GM12878 (cell line): ENCODE data around the gene SHISA7. TPM values are rescaled to one million over a fixed set of nuclear protein-coding genes. Genes with fewer than 3 reads are reported as not detected.
A peak's percentile ranks its signal among the peaks of the same experiment; 100 is the strongest.

Experiments
- ATAC-seq: fragments of 200-7000 bp; cut with Tn5 transposase; 3 replicates; pipeline ENCODE4 v1.9.1; 2020; ENCODE audit warnings: mild to moderate bottlenecking, moderate library complexity
- BruUV-seq: library from RNA; stranded (reverse); fragments of 400-500 nt; replicated peaks from 2 replicates; lab custom pipeline; 2021; lab: Mats Ljungman, UMichigan
- CTCF ChIA-PET: fragments of 300-600 bp; sonication (Branson Sonifier 250); formaldehyde crosslinking; extraction: SDS; loops from one replicate; lab custom pipeline; 2021; ENCODE audit warnings: inconsistent platforms; lab: Yijun Ruan, JAX
- POLR2A ChIA-PET: fragments of 350-600 bp; formaldehyde crosslinking; extraction: SDS; loops from one replicate; lab custom pipeline; 2021; ENCODE audit warnings: inconsistent platforms; lab: Charles Lee
- RAD21 ChIA-PET: fragments of 300-600 bp; sonication (Branson Sonifier 250); formaldehyde crosslinking; loops from one replicate; lab custom pipeline; 2023; ENCODE audit warnings: antibody characterized with exemption; ENCODE audit not compliant: unreplicated experiment; lab: Charles Lee
- SMC1A ChIA-PET: fragments of 300-600 bp; sonication (Branson Sonifier 250); formaldehyde crosslinking; loops from one replicate; lab custom pipeline; 2023; ENCODE audit not compliant: unreplicated experiment, uncharacterized antibody; lab: Charles Lee
- DNase-seq: peaks from one replicate; pipeline ENCODE4 v3.0.0-alpha.2; 2011; ENCODE audit warnings: low read depth, low spot score
- FAIRE-seq: peaks from 3 replicates; lab custom pipeline; 2011; peaks lifted over from hg19 to GRCh38; lab: Jason Lieb, UNC
- H2AFZ ChIP-seq: 2 replicates; pipeline ENCODE4 v1.6.0; 2011; ENCODE audit warnings: low read depth, low read length, control low read depth; ENCODE audit not compliant: control insufficient read depth
- H3K27ac ChIP-seq: 2 replicates; pipeline ENCODE4 v1.5.1; 2011; ENCODE audit warnings: control low read depth; ENCODE audit not compliant: control insufficient read depth, insufficient read depth
- H3K27me3 ChIP-seq, 2 experiments: replicated peaks in 1 of 2; 2 replicates each; pipeline versions ENCODE4 v1.6.0 to v1.6.1; 2011; ENCODE audit warnings: low read length in 1 of 2; ENCODE audit not compliant: control insufficient read depth in 2 of 2, insufficient read depth in 2 of 2
- H3K36me3 ChIP-seq, 2 experiments: 2 replicates each; pipeline ENCODE4 v1.5.1; 2011; ENCODE audit warnings: low read length in 1 of 2; ENCODE audit not compliant: control insufficient read depth in 2 of 2, insufficient read depth in 2 of 2
- H3K4me1 ChIP-seq: 2 replicates; pipeline ENCODE4 v1.6.1; 2011; ENCODE audit warnings: mild to moderate bottlenecking, low read length, moderate library complexity, mixed read lengths; ENCODE audit not compliant: control insufficient read depth, insufficient read depth
- H3K4me2 ChIP-seq: 2 replicates; pipeline ENCODE4 v1.6.0; 2011; ENCODE audit warnings: control low read depth; ENCODE audit not compliant: control insufficient read depth, insufficient read depth
- H3K4me3 ChIP-seq: fragments of 200-600 bp; sonication (generic); 2 replicates; pipeline ENCODE4 v1.5.1; 2016
- H3K79me2 ChIP-seq: 2 replicates; pipeline ENCODE4 v1.6.0; 2011; ENCODE audit warnings: low read length; ENCODE audit not compliant: control insufficient read depth, insufficient read depth
- H3K9ac ChIP-seq: 2 replicates; pipeline ENCODE4 v1.8.0; 2011; ENCODE audit warnings: low read length, control low read depth, mixed read lengths; ENCODE audit not compliant: control insufficient read depth, insufficient read depth
- H3K9me3 ChIP-seq: replicated peaks from 3 replicates; pipeline ENCODE4 v1.5.1; 2011; ENCODE audit warnings: mild to moderate bottlenecking, low read length; ENCODE audit not compliant: control insufficient read depth, insufficient read depth
- H4K20me1 ChIP-seq: 2 replicates; pipeline ENCODE4 v1.6.0; 2011; ENCODE audit not compliant: control insufficient read depth, insufficient read depth
- HDAC6 ChIP-seq: fragments of 200-600 bp; sonication (generic); IDR thresholded peaks from one replicate; pipeline ENCODE4 v1.8.0; 2017; ENCODE audit warnings: antibody characterized with exemption; ENCODE audit not compliant: unreplicated experiment
- SMAD5 ChIP-seq: IDR thresholded peaks from 2 replicates; pipeline ENCODE4 v1.6.1; 2016; ENCODE audit warnings: antibody characterized with exemption, low read depth
- SRF ChIP-seq, 2 experiments: IDR thresholded peaks; 2 replicates each; pipeline ENCODE4 v1.6.1; 2011; ENCODE audit warnings: low read depth in 2 of 2, low read length in 2 of 2, mild to moderate bottlenecking in 1 of 2, moderate library complexity in 1 of 2
- WGBS: methylation state at CpG from one replicate; pipeline ENCODE4 v1.1.6; 2016; ENCODE audit warnings: low lambda C conversion rate; ENCODE audit not compliant: insufficient replicate concordance, insufficient coverage; ENCODE audit errors: missing lambda C conversion rate; 5-methylcytosine and 5-hydroxymethylcytosine counted together
- in situ Hi-C: fragments of 300-500 bp; cut with MboI; formaldehyde crosslinking; loops from 9 replicates; pipeline ENCODE4 v1.14.3; 2018; ENCODE audit warnings: mixed read lengths
- intact Hi-C: fragments of 100-400 bp; cut with micrococcal nuclease; formaldehyde crosslinking; loops from one replicate; pipeline ENCODE4 v1.14.2; 2022; ENCODE audit not compliant: unreplicated experiment
- polyA plus RNA-seq, 11 experiments: library from polyadenylated mRNA; depleted of rRNA in 4 of 11; unstranded in 6 of 11; stranded (reverse) in 5 of 11; fragments of >200 nt; fragmentation: Nextera tagmentation in 4 of 11; fragmentation: Illumina TruSeq in 1 of 11; extraction: Ambion mirVana in 4 of 11; extraction: Trizol in 1 of 11; gene quantifications; 1 replicate in 1 of 11; 2 replicates in 10 of 11; pipeline versions ENCODE4 v1.2.1 to v1.2.3, GENCODE V29; 2011 to 2016; ENCODE audit warnings: inconsistent platforms in 2 of 11, missing spikeins in 2 of 11, low read depth in 1 of 11
- total RNA-seq, 4 experiments: library from RNA; depleted of rRNA in 3 of 4; stranded (reverse); fragments of >200 nt in 3 of 4; fragmentation: Illumina TruSeq in 1 of 4; extraction: Trizol in 1 of 4; gene quantifications; 2 replicates each; pipeline versions ENCODE4 v1.2.1 to v1.2.3, GENCODE V29; 2013 to 2021

The SHISA7 gene
- total and polyA plus RNA-seq, 10 of the 15 experiments (the other 5 are each of a cell fraction or from before 2014, with no cell fraction given) = 0.03 TPM; not detected in 9

DNA sequence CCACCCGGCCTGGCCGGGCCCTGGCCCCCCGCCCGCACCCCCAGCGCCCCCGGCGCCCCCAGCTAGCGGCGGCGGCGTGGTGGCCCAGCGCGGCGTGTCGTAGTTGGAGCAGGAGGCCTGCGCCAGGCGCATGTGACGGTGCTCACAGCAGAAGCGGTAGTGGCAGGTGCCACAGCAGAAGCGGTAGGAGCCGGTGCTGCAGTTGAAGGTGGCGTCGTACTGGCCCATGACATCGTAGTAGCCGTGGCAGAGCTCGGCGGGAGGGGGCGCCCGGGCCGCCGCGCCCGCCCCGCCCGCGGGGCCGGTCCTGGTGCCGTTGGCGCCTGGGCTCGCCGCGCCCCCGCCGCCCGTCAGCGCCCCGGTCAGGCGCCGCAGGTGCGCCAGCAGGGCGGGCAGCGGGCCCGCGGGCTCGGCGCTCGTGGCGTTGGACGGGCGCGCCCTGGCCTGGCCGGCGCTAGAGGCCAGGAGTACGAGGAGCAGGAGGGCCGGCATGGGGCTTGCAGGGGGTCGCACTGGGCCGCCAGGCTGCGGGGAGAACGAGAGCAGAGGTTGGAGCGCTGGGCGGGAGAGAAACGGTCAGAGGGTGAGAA is 633 bp downstream of the SHISA7 start:
- Histone ChIP-seq H3K27ac (no peak overlapping the region), H3K79me2 (no peaks in the 10 kb centered on the region), H3K4me3 (no peak overlapping the region), H3K4me2 (no peak overlapping the region), H4K20me1 (no peaks in the 10 kb centered on the region), H3K4me1 (no peaks in the 10 kb centered on the region), H3K36me3 (no peaks in the 10 kb centered on the region), H2AFZ (no peak overlapping the region), H3K9me3 (no peaks in the 10 kb centered on the region), H3K9ac (no peak overlapping the region), H3K27me3 (peaks cover 0 to 1% of the 10 kb centered on the region in 2 experiments; a peak in 2 of 4 replicates)
- POLR2A ChIA-PET = no interaction called here
- RAD21 ChIA-PET = no interaction called here
- FAIRE-seq (no peak), ATAC-seq (no peak), DNase-seq (no peak)
- 10% methylated on average over 29 of the region's 72 CpGs for WGBS
- SMC1A ChIA-PET = no interaction called here
- TF ChIP-seq SRF (IDR thresholded peaks at IDR 0.05; ENCODE audit: low read depth in 2 of 2, low read length in 2 of 2) (no peak), HDAC6 (peak; percentile 5)
- CTCF ChIA-PET = no interaction called here
- intact Hi-C loops = no loop called here
- in situ Hi-C loops = no loop called here
- BruUV-seq = no TSS peak

GRCh38 chr19:55441692-55442321 is 1.3 kb downstream of the SHISA7 start:
- ATAC-seq (no peak), DNase-seq (no peak), FAIRE-seq (no peak)
- Histone ChIP-seq H3K27ac (no peak overlapping the region), H3K27me3 (peaks cover 0 to 1% of the 10 kb centered on the region in 2 experiments; a peak in 2 of 4 replicates), H3K79me2 (no peaks in the 10 kb centered on the region), H3K4me3 (no peak overlapping the region), H4K20me1 (no peaks in the 10 kb centered on the region), H3K9me3 (no peaks in the 10 kb centered on the region), H2AFZ (no peak overlapping the region), H3K4me2 (no peak overlapping the region), H3K4me1 (no peaks in the 10 kb centered on the region), H3K36me3 (no peaks in the 10 kb centered on the region), H3K9ac (no peak overlapping the region)
- POLR2A ChIA-PET = no interaction called here
- RAD21 ChIA-PET = no interaction called here
- CTCF ChIA-PET = no interaction called here
- no TSS peak for BruUV-seq
- WGBS = 3% methylated on average over 29 of the region's 39 CpGs
- intact Hi-C loops (no loop called here), in situ Hi-C loops (no loop called here)
- SMC1A ChIA-PET = no interaction called here
- TF ChIP-seq HDAC6 = peak; percentile 71
- no peak for TF ChIP-seq SMAD5
